Stimulated activated CD4-positive, alpha-beta T cell treated with anti-CD3 and anti-CD28 coated beads, Interleukin-4, amount 100 ng/mL, for 4 hours (primary cell): Measurements from ENCODE around the gene GNAQ.

Experiments used
- DNase-seq, 2 experiments: peaks; one replicate each; pipeline ENCODE4 v3.0.0-alpha.2; 2020

Gene GNAQ

GRCh38 chr9:77677397-77677796, 354.2 kb downstream of the GNAQ start:
- no peak for DNase-seq

GRCh38 chr9:77673941-77674791, 357.4 kb downstream of the GNAQ start:
- no peak for DNase-seq

- DNase-seq: no peak
These were observed 359.4 kb downstream of the GNAQ start for GRCh38 chr9:77672183-77672582.

- no peak for DNase-seq
These were observed 364.5 kb downstream of the GNAQ start for GRCh38 chr9:77667151-77667550.
